Sigmoid colon (tissue), 7 donors: ENCODE data around the gene LRIT2. TPM values are rescaled to one million over a fixed set of nuclear protein-coding genes. Genes with fewer than 3 reads are reported as not detected.

ENCODE experiments used
- DNase-seq: peaks from one replicate; pipeline ENCODE4 v3.0.0-alpha.2; 2019
- H3K27ac ChIP-seq, 4 donors: fragments of 200-600 bp; sonication (generic); one replicate each; pipeline ENCODE4 v1.5.1; 2016 to 2019; ENCODE audit warnings: mild to moderate bottlenecking in 1 of 4
- H3K27me3 ChIP-seq, 3 donors: fragments of 200-600 bp; sonication (generic); one replicate each; pipeline ENCODE4 v1.5.1; 2019; ENCODE audit warnings: mild to moderate bottlenecking in 1 of 3
- H3K36me3 ChIP-seq, 4 donors: fragments of 200-600 bp; sonication (generic); one replicate each; pipeline ENCODE4 v1.5.1; 2016 to 2019
- H3K4me1 ChIP-seq, 4 donors: fragments of 200-600 bp; sonication (generic); one replicate each; pipeline ENCODE4 v1.5.1; 2017 to 2019
- H3K4me3 ChIP-seq, 4 donors: fragments of 200-600 bp; sonication (generic); one replicate each; pipeline ENCODE4 v1.5.1; 2017 to 2019; ENCODE audit warnings: mild to moderate bottlenecking in 2 of 4, moderate library complexity in 1 of 4
- H3K9me3 ChIP-seq, 4 donors: fragments of 200-600 bp in 3 of 4; sonication (generic) in 3 of 4; one replicate each; pipeline versions ENCODE4 v1.5.1 to v1.6.1; 2013 to 2019
- EP300 ChIP-seq, 4 donors: sonication (generic); formaldehyde crosslinking; IDR thresholded peaks; one replicate each; pipeline ENCODE4 v1.6.1; 2017; ENCODE audit warnings: antibody characterized with exemption in 4 of 4
- POLR2A ChIP-seq, 2 donors: fragments of 450-650 bp; IDR thresholded peaks; one replicate each; pipeline ENCODE4 v1.6.1; 2016; ENCODE audit warnings: antibody characterized with exemption in 2 of 2, mild to moderate bottlenecking in 2 of 2, moderate library complexity in 2 of 2
- POLR2AphosphoS5 ChIP-seq, 4 donors: sonication (generic); formaldehyde crosslinking; IDR thresholded peaks; one replicate each; pipeline ENCODE4 v1.6.1; 2017; ENCODE audit warnings: antibody characterized with exemption in 4 of 4
- WGBS, 2 donors: extraction: QIAGEN DNeasy Blood & Tissue Kit; methylation state at CpG; one replicate each; pipeline ENCODE4 v1.1.7; 2013; 5-methylcytosine and 5-hydroxymethylcytosine counted together
- intact Hi-C: fragments of 100-400 bp; cut with DNase I; formaldehyde crosslinking; loops from one replicate; pipeline ENCODE4 v1.15.1; 2023
- polyA plus RNA-seq, 3 donors: library from polyadenylated mRNA; stranded (reverse); fragments of 200-250 nt; gene quantifications; one replicate each; pipeline ENCODE4 v1.2.3, GENCODE V29; 2013
- total RNA-seq, 4 donors: library from RNA; depleted of rRNA; stranded (reverse); fragments of >200 nt; gene quantifications; one replicate each; pipeline ENCODE4 v1.1.0, GENCODE V29; 2016
- TF ChIP-seq, protein P1 (sequence below), 4 experiments: fragments of 450-650 bp in 3 of 4; fragments of 200-600 bp in 1 of 4; IDR thresholded peaks; one replicate each; pipeline ENCODE4 v1.5.1; 2016 to 2019; ENCODE audit warnings: antibody characterized with exemption in 4 of 4, mild to moderate bottlenecking in 3 of 4, moderate library complexity in 2 of 4
- donor health status: healthy with polysubstance abuse.
- donor health status: Bipolar disorder and iron deficiency.
- donor health status: healthy.

Gene LRIT2
- total and polyA plus RNA-seq, 7 donors: 0.03 TPM; not detected in 6

DNA sequence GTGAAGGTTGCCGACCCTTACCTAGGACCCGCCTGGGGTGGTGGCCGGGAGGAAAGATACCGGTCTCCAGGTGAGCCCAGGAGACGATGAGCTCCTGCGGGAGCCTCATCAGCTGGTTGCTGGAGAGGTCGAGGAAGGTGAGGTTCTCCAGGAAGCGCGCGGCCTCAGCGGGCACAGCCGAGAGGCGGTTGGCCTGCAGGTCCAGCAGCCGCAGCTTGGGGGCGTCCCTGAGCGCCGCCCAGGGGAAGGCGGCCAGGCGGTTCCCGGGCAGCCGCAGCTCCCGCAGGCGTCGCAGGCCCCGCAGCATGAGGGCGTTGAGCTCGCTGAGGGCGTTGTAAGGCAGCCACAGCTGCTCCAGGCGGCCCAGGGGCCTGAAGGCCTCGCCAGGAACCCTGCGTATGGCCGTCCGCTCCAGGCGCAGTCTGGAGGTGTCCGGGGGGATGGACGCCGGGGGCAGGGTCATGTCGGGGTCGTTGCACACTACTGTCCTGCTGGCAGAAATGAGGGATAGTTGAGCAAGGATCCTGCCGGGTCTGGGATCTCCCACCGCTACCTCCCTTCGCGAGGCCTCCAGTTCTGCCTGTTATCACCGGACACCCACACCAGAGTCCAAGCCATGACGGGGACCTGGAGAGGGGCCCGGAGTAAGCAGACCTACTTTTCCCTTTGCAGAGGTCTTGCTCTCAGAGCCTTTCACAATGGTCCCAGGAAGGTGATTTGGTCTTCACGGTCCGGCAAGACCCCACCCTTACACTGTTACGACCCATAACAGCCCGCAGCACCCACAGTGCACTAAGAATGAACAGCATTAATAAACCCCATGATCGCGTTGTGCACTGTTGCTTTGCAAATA, 12.1 kb upstream of the LRIT2 start:
- no peaks in the 10 kb centered on the region for H3K4me1 ChIP-seq
- WGBS, 2 donors: 55 to 79% methylated on average over 52 of the region's 52 CpGs
- no peaks in the 10 kb centered on the region for H3K9me3 ChIP-seq
- H3K36me3 ChIP-seq: no peaks in the 10 kb centered on the region
- peaks cover 0 to 20% (median 6%) of the 10 kb centered on the region in 3 donors for H3K27me3 ChIP-seq
- H3K27ac ChIP-seq: no peak overlapping the region
- no peak for DNase-seq
- TF ChIP-seq POLR2A (IDR thresholded peaks at IDR 0.05) (no peak), EP300 (IDR thresholded peaks at IDR 0.05) (no peak), POLR2AphosphoS5 (IDR thresholded peaks at IDR 0.05) (no peak)
- TF ChIP-seq, protein P1, sequence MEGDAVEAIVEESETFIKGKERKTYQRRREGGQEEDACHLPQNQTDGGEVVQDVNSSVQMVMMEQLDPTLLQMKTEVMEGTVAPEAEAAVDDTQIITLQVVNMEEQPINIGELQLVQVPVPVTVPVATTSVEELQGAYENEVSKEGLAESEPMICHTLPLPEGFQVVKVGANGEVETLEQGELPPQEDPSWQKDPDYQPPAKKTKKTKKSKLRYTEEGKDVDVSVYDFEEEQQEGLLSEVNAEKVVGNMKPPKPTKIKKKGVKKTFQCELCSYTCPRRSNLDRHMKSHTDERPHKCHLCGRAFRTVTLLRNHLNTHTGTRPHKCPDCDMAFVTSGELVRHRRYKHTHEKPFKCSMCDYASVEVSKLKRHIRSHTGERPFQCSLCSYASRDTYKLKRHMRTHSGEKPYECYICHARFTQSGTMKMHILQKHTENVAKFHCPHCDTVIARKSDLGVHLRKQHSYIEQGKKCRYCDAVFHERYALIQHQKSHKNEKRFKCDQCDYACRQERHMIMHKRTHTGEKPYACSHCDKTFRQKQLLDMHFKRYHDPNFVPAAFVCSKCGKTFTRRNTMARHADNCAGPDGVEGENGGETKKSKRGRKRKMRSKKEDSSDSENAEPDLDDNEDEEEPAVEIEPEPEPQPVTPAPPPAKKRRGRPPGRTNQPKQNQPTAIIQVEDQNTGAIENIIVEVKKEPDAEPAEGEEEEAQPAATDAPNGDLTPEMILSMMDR (IDR thresholded peaks at IDR 0.05): no peak
- no peak overlapping the region for H3K4me3 ChIP-seq
- intact Hi-C loops: no loop called here

DNA sequence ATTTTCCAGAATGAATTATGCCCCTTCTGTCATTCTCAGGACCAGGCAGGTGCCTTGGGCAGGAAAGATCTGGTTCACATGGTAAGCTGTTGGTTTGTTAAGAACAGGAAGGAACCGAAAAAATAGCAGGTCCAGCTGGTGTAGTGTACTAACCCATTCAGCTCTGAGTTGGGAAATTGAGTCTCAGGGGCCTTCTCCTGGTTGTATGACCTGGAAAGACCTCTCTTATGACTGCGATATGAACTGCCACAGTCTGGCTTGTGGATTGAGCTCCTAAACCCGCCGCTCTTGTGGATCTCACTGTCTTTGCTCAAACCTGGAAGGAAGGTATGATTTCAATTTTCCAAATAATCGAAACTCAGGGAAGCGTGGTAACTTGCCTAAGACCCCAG, 11.5 kb upstream of the LRIT2 start:
- Histone ChIP-seq H3K27ac (no peak overlapping the region), H3K4me3 (no peak overlapping the region), H3K9me3 (no peaks in the 10 kb centered on the region), H3K27me3 (peaks cover 0 to 20% (median 6%) of the 10 kb centered on the region in 3 donors), H3K4me1 (no peaks in the 10 kb centered on the region), H3K36me3 (no peaks in the 10 kb centered on the region)
- DNase-seq: no peak
- no peak for TF ChIP-seq EP300 (IDR thresholded peaks at IDR 0.05)
- no peak for TF ChIP-seq POLR2A (IDR thresholded peaks at IDR 0.05)
- TF ChIP-seq, protein P1 (IDR thresholded peaks at IDR 0.05): no peak
- no peak for TF ChIP-seq POLR2AphosphoS5 (IDR thresholded peaks at IDR 0.05)
- intact Hi-C loops: no loop called here
- WGBS, 2 donors: 84 to 91% methylated on average over 6 of the region's 6 CpGs

DNA sequence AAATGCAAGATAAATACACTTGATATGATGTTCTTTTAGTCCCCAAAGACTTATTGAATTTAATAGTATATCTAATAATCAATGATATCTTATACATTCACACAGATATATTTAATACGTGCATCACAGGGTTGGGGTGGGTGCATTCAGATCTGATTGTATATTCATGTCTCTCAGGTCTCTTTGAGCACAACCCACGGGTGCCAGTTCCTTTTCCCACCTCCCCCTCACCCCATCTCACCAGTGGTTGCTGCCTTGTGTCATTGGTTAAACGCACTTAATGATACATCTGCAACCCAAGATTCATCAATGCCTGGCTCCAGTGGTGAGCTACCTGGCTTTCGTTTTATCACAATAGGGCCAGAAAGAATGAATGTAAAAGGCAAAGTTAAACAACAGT, 9.8 kb upstream of the LRIT2 start:
- intact Hi-C loops: no loop called here
- TF ChIP-seq POLR2A (IDR thresholded peaks at IDR 0.05) (no peak), EP300 (IDR thresholded peaks at IDR 0.05) (no peak), POLR2AphosphoS5 (IDR thresholded peaks at IDR 0.05) (no peak)
- TF ChIP-seq, protein P1 (IDR thresholded peaks at IDR 0.05): no peak
- H3K4me1 ChIP-seq: no peaks in the 10 kb centered on the region
- H3K9me3 ChIP-seq: no peaks in the 10 kb centered on the region
- H3K27ac ChIP-seq: no peak overlapping the region
- WGBS, 2 donors: 83 to 89% methylated on average over 4 of the region's 4 CpGs
- no peaks in the 10 kb centered on the region for H3K36me3 ChIP-seq
- H3K27me3 ChIP-seq: peaks cover 0 to 20% (median 6%) of the 10 kb centered on the region in 3 donors
- H3K4me3 ChIP-seq: no peak overlapping the region
- no peak for DNase-seq

DNA sequence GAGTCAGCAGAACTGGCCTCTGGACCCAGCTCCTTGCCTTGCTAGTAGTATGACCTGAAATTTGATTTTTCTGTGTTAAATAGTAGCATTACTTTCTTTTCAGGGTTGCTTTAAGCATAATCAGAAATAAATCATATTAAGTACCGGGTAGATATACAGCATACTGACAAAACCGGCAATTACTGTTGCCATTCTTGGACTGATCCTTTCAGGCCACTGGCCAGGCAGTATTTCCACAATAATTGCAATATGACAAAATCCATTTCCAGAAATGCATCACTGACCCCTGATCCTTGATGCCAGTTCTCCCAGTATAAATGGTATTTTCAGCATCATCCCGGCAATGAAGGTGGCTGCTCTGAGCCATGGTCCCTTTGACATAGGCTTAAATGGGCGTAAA, 9.1 kb upstream of the LRIT2 start:
- Histone ChIP-seq H3K4me3 (no peak overlapping the region), H3K4me1 (no peaks in the 10 kb centered on the region), H3K27me3 (peaks cover 0 to 20% (median 6%) of the 10 kb centered on the region in 3 donors), H3K9me3 (no peaks in the 10 kb centered on the region), H3K27ac (no peak overlapping the region), H3K36me3 (no peaks in the 10 kb centered on the region)
- intact Hi-C loops: no loop called here
- TF ChIP-seq POLR2A (IDR thresholded peaks at IDR 0.05) (no peak), POLR2AphosphoS5 (IDR thresholded peaks at IDR 0.05) (no peak), EP300 (IDR thresholded peaks at IDR 0.05) (no peak)
- TF ChIP-seq, protein P1 (IDR thresholded peaks at IDR 0.05): no peak
- WGBS, 2 donors: 83 to 92% methylated on average over 4 of the region's 4 CpGs
- DNase-seq: no peak
